HT-29 (cell line): Measurements from ENCODE around the gene MET. TPM values are rescaled to one million over a fixed set of nuclear protein-coding genes. Genes with fewer than 3 reads are reported as not detected.
A peak's percentile ranks its signal among the peaks of the same experiment; 100 is the strongest.
"Not testable (repeated sequence)": the region's sequence is repeated elsewhere in the genome, so short reads cannot be mapped to it uniquely, and the experiment has no call there.

Experiments
- DNase-seq: peaks from one replicate; pipeline ENCODE4 v3.0.0-alpha.2; 2015; ENCODE audit warnings: low spot score
- total RNA-seq: library from RNA; depleted of rRNA; stranded (reverse); fragments of >200 nt; shearing (Covaris generic); gene quantifications from 2 replicates; pipeline ENCODE4 v1.2.3, GENCODE V29; 2014

The MET gene
- total RNA-seq, 1 experiment from 2014 or later = 128 TPM

- no peak for DNase-seq
Measured at GRCh38 chr7:116806046-116806944, 134.3 kb downstream of the MET start.

DNA sequence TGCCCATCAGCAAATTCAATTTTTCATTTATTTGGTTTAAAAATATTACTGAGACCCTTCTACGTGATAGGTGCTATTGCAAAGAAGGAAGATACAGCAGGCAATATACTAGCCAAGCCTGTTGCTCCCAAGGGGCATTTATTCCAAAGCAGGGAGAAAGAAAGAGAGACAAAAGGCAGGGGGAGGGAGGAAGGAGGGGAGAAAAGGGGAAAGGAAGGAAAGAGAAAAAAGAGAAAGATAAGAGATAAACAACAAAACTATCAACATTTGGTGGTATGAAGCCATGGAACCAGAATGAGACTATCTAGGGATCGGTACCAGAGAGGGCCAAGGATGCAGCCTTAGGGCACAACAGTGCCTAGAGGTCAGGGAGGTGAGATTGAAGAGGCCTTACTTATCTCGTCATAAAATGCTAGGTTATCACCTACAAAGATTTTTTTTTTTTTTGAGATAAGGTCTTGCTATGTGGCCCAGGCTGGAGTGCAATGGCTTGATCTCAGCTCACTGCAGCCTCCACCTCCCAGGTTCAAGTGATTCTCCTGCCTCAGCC, 135.1 kb downstream of the MET start:
- DNase-seq = no peak

DNA sequence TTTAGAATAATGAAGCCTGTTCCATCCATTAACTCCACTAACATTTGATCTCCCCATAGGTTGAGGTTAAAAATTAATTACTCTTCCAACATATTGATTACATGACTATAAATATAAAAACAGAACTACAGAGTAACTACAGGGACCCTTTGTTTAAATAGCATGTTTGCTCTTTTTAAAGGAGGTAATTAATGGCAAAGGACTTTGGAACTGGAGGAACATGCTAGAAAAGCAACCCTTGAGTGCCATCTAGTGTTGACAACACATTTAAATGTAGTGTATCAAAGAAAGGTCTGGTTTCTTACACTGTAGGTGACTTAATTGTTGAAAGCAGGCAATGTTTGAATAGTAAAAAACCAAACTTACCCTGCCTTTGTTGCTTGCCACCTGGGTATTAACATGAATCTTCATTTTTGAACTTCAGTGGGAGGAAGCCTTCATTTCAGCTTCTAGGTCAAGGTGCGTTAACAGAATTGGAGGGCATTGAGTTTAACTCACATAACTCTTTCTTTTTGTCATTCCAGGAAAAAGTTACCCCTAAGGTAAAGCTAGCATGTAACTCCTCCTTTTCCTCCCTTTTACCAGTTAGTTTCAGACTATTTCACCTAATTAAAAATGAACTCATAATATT, 137.8 kb downstream of the MET start:
- peak; percentile 99 for DNase-seq

DNA sequence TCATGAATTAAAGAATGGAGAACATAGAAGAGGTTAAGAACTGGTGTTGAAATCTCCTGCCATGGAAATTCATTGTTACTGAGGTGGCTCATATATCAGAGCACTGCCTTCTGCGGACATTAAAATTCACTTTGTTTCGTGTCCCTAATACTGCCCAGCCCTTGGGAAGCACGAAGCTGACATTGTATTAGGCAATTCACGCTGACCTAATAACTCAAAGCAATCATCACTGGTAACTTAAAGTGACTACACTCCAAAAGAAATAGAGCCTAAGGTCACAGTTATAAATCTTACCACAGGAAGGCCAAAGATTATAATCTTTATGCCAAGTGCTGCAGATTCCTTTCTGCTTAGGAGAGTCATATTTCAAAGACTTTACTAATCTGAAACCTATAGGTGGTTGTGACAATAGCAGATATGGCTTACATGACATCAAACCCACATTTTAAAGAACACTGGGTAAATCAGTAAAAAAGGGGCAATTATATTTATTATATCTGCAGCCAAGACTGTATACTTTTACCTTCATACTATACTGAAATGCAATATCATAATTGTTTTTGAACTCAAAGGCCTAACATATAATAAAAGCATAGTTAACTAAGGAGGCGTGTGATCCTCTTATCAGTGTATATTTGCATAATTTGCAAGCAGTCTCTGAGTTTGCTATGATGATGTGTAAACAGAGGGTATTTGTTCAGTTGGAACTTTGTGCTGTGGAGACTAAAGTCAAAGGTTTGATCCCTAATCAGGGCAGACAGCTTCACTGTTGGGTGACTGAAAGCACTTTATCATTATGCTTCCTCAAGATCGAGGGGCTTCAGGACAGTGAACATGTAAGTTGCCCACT, 138.5 kb downstream of the MET start:
- DNase-seq = peak; percentile 90

- no peak for DNase-seq
Measured at GRCh38 chr7:116811768-116812167, 139.8 kb downstream of the MET start.

- peak; percentile 36 for DNase-seq
Measured at GRCh38 chr7:116812860-116813259, 140.9 kb downstream of the MET start.

DNA sequence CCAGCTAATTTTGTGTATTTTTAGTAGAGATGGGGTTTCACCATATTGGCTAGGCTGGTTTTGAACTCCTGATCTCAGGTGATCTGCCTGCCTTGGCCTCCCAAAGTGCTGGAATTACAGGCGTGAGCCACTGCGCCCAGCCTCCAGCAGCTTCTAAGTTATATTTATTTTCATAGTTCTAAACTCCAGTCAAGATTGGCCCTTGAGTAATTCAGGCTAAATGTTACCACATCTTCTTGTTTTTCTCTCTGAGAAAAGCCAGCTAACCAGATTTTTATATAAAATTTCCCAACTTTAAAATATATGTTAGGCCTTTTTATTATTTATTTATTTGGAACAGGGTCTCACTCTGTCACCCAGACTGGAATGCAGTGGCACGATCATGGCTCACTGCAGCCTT, 141.4 kb downstream of the MET start:
- not testable (repeated sequence) for DNase-seq

DNA sequence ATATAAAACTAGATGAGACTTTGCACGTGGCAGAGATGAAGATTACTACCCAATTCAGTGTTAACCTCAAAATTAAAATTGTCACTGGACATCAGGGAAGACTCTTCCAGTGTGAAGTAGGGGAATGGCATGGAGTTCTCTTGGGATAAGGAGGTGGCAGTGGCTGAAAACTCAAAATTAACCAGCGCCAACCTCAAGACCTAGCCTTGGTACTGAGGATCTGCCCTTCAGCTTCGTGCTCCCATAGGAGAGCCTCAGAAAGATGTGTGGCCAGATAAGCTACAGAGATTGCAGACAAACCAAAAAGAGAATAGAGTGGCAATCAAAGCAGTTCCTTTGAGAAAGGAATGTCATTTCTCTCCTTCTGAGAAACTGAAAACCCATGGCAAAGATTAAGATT, 143.0 kb downstream of the MET start:
- no peak for DNase-seq

DNA sequence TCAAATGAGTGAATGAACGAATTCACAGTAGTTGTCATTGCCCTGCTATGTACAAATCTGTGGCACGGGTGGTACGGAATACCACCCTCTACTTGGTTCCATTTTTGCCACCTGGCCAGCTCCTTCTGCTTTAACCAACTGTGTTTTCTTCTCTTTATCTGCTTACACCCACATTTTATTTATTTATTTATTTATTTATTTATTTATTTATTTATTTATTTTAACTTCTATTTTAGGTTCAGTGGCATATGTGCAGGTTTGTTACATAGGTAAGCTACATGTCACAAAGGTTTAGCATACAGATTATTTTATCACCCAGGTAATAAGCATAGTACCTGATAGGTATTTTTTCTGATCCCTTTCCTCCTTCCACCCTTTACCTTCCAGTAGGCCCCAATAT, 148.2 kb downstream of the MET start:
- no peak for DNase-seq

- not testable (repeated sequence) for DNase-seq
Measured at GRCh38 chr7:116821647-116822046, 149.7 kb downstream of the MET start.

GRCh38 chr7:116824449-116824848, 152.5 kb downstream of the MET start:
- no peak for DNase-seq

GRCh38 chr7:116828281-116828680, 156.3 kb downstream of the MET start:
- DNase-seq = no peak

DNA sequence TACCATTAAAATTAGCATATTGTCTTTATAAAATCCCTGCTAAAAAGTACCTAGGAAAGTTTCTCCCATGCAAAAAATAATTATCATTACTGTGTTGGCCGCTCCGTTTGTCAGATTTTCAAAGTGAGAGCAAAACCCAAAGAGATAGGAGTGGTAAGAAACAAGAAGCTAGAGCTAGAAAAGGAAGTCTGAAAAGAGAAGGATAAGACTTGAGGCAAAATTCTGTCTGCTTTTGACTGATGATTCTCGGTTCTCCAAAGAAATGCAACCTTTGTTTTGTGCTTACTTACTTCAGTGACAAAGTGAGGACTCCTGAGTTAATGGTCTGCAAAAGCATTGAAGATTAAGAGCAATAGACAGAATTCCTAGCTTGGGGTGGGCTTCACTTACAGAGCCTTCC, 157.0 kb downstream of the MET start:
- DNase-seq = no peak

DNA sequence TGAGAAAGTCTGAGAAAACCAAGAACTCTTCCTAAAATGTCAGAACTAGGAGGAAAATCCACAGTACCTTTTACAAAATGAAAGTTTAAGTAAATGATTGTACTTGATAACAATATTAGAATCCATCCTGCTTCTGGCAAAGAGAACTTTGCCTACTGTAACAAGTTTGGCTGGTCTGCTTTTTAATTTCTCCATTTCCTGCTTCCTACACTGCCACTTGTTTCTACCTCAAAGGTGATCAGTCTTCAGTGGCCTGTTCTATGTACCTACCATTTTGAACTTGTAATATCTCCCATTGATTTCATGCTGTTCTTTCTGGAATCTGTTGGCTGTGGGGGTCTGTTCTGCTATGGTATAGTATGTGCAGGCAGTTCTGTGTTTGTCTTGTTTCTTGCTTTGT, 157.5 kb downstream of the MET start:
- no peak for DNase-seq

DNA sequence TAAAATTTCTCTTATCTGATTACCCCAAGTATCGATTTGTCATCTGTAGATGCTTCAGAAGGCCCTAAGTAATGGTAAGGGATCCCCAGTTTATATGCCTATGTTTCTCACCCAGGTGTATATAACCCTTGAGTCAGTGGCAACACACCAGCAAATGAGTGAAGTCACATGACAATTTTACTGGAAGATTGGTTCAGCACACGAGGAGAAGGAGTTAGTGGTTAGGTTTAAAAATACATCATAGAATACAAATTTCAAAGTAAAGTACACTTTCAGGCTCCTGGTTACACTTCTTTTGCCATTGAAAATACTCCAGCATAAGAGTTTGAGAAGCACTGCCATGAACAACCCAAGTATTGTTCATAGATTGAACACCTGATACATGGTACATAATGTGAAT, 160.7 kb downstream of the MET start:
- no peak for DNase-seq

DNA sequence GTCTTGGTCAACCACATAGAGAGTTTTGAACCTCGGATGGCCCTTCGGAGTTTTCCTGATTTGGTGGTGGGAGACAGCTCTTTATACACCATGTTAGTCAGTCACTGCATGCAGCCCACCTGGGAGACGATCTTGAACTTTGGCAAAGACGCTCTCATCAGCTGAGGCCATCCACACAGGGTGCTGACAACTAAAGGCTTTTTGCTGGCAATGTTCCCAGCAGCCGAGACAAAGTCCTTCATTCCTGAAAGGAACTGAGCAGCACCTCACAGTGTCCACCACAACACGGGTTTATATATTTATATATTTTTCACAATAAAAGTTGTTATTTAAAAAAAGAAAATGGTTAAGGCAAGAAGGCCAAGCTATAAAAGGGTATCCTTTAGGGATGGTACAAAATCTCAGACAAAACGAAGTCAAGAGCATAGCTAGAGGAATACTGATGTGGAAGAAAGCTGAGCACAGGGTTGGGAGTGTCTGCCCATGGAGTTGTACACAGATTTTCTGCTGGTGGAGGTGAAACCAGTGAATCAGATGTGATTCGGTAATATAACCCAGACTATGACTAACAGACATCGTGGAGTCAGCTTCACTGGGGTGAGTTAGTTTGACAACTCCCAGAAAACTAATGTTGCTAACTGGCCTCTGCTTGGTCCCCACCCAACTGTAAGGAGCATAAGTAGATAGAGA, 163.0 kb downstream of the MET start:
- peak; percentile 52 for DNase-seq

DNA sequence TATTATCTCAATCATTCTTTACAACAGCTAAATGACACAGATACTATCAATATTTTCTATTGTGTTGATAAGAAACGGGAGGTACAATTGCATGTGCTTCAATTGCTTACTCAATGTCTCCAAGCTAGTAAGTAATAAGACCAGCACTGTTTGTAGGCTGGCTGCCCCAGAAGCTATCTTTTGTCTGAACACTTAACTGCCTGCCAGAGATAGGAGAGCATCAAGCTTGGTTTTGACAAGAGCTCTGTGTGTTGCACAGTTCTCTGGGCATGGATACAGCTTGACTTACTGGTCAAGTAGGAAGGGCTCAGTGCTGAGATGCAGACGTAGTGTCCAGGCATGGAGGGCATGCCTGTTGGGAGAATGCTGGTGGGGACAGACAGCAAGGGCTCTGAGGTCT, 164.1 kb downstream of the MET start:
- DNase-seq = no peak

DNA sequence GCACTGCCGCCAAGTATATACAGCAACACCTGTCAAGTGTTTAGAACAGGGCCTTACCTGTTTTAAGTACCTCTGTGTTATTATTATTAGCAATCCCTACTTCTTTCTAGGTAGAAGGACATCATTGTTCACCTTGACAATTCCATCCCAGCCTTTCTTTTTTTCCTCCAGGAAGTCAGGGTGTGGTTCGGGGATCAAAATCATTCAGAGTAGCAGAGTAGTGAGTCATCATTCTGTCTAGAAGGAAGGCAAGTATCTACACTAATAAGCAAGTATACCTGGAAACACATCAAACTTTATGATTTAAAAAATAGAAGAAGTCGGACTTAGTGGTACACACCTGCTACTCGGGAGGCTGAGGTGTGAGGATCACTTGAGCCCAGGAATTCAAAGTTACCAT, 164.9 kb downstream of the MET start:
- peak; percentile 28 for DNase-seq

GRCh38 chr7:116837586-116837985, 165.6 kb downstream of the MET start:
- no peak for DNase-seq

GRCh38 chr7:116840256-116840655, 168.3 kb downstream of the MET start:
- no peak for DNase-seq

GRCh38 chr7:116842371-116842770, 170.4 kb downstream of the MET start:
- no peak for DNase-seq
